ENCODE results near the gene JPT1.

JPT1 gene

GRCh38 chr17:75125984-75126383 lies 28.3 kb downstream of the JPT1 start:
- no peak for TF ChIP-seq CTCF (conservative IDR thresholded peaks at IDR 0.05)
- H3K27ac ChIP-seq: no peak overlapping the region

GRCh38 chr17:75124819-75125162 lies 29.5 kb downstream of the JPT1 start:
- TF ChIP-seq CTCF (conservative IDR thresholded peaks at IDR 0.05): no peak
- H3K27ac ChIP-seq: no peak overlapping the region

- no peak overlapping the region for H3K27ac ChIP-seq
- TF ChIP-seq CTCF (conservative IDR thresholded peaks at IDR 0.05): no peak
Observed at GRCh38 chr17:75124041-75124818, 30.1 kb downstream of the JPT1 start.

GRCh38 chr17:75118307-75118706 lies 36.0 kb downstream of the JPT1 start:
- TF ChIP-seq CTCF (conservative IDR thresholded peaks at IDR 0.05): no peak

GRCh38 chr17:75116737-75117136 lies 37.6 kb downstream of the JPT1 start:
- TF ChIP-seq CTCF (conservative IDR thresholded peaks at IDR 0.05): no peak
- no peak overlapping the region for H3K27ac ChIP-seq

More at GRCh38 chr17:75118307-75118706, 36.0 kb downstream of the JPT1 start:
- H3K27ac ChIP-seq: no peak overlapping the region

- TF ChIP-seq CTCF (conservative IDR thresholded peaks at IDR 0.05): no peak
- H3K27ac ChIP-seq: no peak overlapping the region
Observed at GRCh38 chr17:75115555-75115954, 38.8 kb downstream of the JPT1 start.

GRCh38 chr17:75114552-75115314 lies 39.6 kb downstream of the JPT1 start:
- peak overlapping the region; percentile 71 for H3K27ac ChIP-seq
- no peak for TF ChIP-seq CTCF (conservative IDR thresholded peaks at IDR 0.05)

Measured in VCaP (cell line).